Fibroblast of mammary gland (primary cell): ENCODE measurements around the gene MOXD1.
"Not testable (repeated sequence)": the region's sequence is repeated elsewhere in the genome, so short reads cannot be mapped to it uniquely, and the experiment has no call there.

Experiments
- DNase-seq: peaks from one replicate; pipeline ENCODE4 v3.0.0-alpha.2; 2010; ENCODE audit warnings: low read depth
- H3K4me3 ChIP-seq: 2 replicates; pipeline ENCODE4 v1.5.1; 2011; ENCODE audit warnings: low read depth, mild to moderate bottlenecking, low read length, moderate library complexity; ENCODE audit not compliant: control insufficient read depth
- CTCF ChIP-seq: conservative IDR thresholded peaks from 2 replicates; pipeline ENCODE4 v1.5.1; 2011; ENCODE audit warnings: low read depth, low read length, inconsistent platforms; ENCODE audit not compliant: control insufficient read depth, insufficient read depth

MOXD1 gene

GRCh38 chr6:132314432-132314831 is 86.8 kb downstream of the MOXD1 start:
- TF ChIP-seq CTCF, result no peak
- no peak overlapping the region for H3K4me3 ChIP-seq
- no peak for DNase-seq

- H3K4me3 ChIP-seq, result no peak overlapping the region
- DNase-seq, result no peak
- TF ChIP-seq CTCF, result no peak
Measured at GRCh38 chr6:132310921-132311320, 90.4 kb downstream of the MOXD1 start.

- DNase-seq, H3K4me3 ChIP-seq: not testable (repeated sequence)
Measured at GRCh38 chr6:132310151-132310550, 91.1 kb downstream of the MOXD1 start.

GRCh38 chr6:132304891-132305305 is 96.4 kb downstream of the MOXD1 start:
- no peak for DNase-seq
- H3K4me3 ChIP-seq, result no peak overlapping the region
- TF ChIP-seq CTCF, result no peak

- no peak overlapping the region for H3K4me3 ChIP-seq
- TF ChIP-seq CTCF, result peak; percentile 72
- peak; percentile 73 for DNase-seq
Measured at GRCh38 chr6:132300323-132300949, 100.8 kb downstream of the MOXD1 start.

GRCh38 chr6:132298344-132298949 is 102.8 kb downstream of the MOXD1 start:
- DNase-seq, result peak; percentile 61

More at GRCh38 chr6:132298344-132298949, 102.8 kb downstream of the MOXD1 start:
- H3K4me3 ChIP-seq, result no peak overlapping the region
- peak; percentile 76 for TF ChIP-seq CTCF
